ENCODE data around the gene PRKACB. TPM values are rescaled to one million over a fixed set of nuclear protein-coding genes. Genes with fewer than 3 reads are reported as not detected.
A peak's percentile ranks its signal among the peaks of the same experiment; 100 is the strongest.

PRKACB gene
- total RNA-seq, 1 experiment from 2014 or later: 12.8 TPM

- H3K27ac Mint-ChIP-seq (ENCODE audit: low read depth, unreplicated experiment): no peak overlapping the region
- POLR2A ChIA-PET: no interaction called here
- CTCF ChIA-PET: interaction anchor here (0.7 kb wide), 1 partner anchor 188 kb away, joined by 4 read pairs; no protein-coding TSS in a partner anchor
- H3K9me3 Mint-ChIP-seq (ENCODE audit: unreplicated experiment): no peaks in the 10 kb centered on the region
- H3K36me3 Mint-ChIP-seq (ENCODE audit: insufficient read depth, unreplicated experiment): no peaks in the 10 kb centered on the region
- H3K4me1 Mint-ChIP-seq (ENCODE audit: insufficient read depth, unreplicated experiment): peaks cover 6% of the 10 kb centered on the region
- H3K4me3 Mint-ChIP-seq (ENCODE audit: unreplicated experiment): no peak overlapping the region
- intact Hi-C loops (cut with micrococcal nuclease): loop anchor here (5.0 kb wide), 1 partner anchor 342 kb away; no protein-coding TSS in a partner anchor
- no TSS peak for BruUV-seq (replicated peaks)
- no peak for DNase-seq (ENCODE audit: unreplicated experiment)
- TF ChIP-seq, protein P1, sequence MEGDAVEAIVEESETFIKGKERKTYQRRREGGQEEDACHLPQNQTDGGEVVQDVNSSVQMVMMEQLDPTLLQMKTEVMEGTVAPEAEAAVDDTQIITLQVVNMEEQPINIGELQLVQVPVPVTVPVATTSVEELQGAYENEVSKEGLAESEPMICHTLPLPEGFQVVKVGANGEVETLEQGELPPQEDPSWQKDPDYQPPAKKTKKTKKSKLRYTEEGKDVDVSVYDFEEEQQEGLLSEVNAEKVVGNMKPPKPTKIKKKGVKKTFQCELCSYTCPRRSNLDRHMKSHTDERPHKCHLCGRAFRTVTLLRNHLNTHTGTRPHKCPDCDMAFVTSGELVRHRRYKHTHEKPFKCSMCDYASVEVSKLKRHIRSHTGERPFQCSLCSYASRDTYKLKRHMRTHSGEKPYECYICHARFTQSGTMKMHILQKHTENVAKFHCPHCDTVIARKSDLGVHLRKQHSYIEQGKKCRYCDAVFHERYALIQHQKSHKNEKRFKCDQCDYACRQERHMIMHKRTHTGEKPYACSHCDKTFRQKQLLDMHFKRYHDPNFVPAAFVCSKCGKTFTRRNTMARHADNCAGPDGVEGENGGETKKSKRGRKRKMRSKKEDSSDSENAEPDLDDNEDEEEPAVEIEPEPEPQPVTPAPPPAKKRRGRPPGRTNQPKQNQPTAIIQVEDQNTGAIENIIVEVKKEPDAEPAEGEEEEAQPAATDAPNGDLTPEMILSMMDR (IDR thresholded peaks at IDR 0.05; ENCODE audit: unreplicated experiment): no peak
- H3K27me3 Mint-ChIP-seq (ENCODE audit: insufficient read depth, unreplicated experiment): no peaks in the 10 kb centered on the region
Observed at GRCh38 chr1:84245563-84245962, 101.5 kb downstream of the PRKACB start.

DNA sequence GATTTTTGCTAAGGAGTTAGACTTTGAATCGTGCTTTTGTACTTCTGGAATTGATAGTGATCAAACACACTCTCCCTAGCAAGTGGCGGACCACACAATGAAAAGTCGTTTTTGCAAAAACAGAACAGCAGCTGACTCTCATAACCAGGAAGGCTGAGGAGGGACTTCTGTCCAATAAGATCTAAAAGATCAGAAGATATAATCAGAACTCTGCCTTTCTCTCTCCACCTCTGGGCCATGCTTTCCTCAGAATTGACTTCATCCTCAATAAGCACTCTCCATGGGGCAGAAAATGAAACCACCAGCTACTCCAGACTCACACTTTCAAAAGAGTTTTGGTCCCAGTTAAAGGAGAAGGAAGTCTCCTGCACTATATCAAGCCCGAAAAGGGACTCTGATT, 102.1 kb downstream of the PRKACB start:
- intact Hi-C loops (cut with micrococcal nuclease): loop anchor here (5.0 kb wide), 1 partner anchor 341 kb away; no protein-coding TSS in a partner anchor
- Mint-ChIP-seq H3K4me3 (ENCODE audit: unreplicated experiment) (no peak overlapping the region), H3K4me1 (ENCODE audit: insufficient read depth, unreplicated experiment) (peaks cover 6% of the 10 kb centered on the region), H3K27ac (ENCODE audit: low read depth, unreplicated experiment) (peak overlapping the region; percentile 93), H3K27me3 (ENCODE audit: insufficient read depth, unreplicated experiment) (no peaks in the 10 kb centered on the region), H3K9me3 (ENCODE audit: unreplicated experiment) (peaks cover 3% of the 10 kb centered on the region), H3K36me3 (ENCODE audit: insufficient read depth, unreplicated experiment) (no peaks in the 10 kb centered on the region)
- no peak for DNase-seq (ENCODE audit: unreplicated experiment)
- TF ChIP-seq, protein P1 (IDR thresholded peaks at IDR 0.05; ENCODE audit: unreplicated experiment): no peak
- BruUV-seq (replicated peaks): no TSS peak
- ChIA-PET CTCF (interaction anchor here (0.7 kb wide), 1 partner anchor 187 kb away, joined by 4 read pairs; no protein-coding TSS in a partner anchor), POLR2A (interaction anchor here (1.2 kb wide), 1 partner anchor 55 kb away, joined by 4 read pairs; the partner anchor contains the start of gene SAMD13)

- no peaks in the 10 kb centered on the region for H3K27me3 Mint-ChIP-seq (ENCODE audit: insufficient read depth, unreplicated experiment)
- H3K36me3 Mint-ChIP-seq (ENCODE audit: insufficient read depth, unreplicated experiment): no peaks in the 10 kb centered on the region
- peaks cover 6% of the 10 kb centered on the region for H3K4me1 Mint-ChIP-seq (ENCODE audit: insufficient read depth, unreplicated experiment)
- H3K9me3 Mint-ChIP-seq (ENCODE audit: unreplicated experiment): peaks cover 7% of the 10 kb centered on the region
- H3K27ac Mint-ChIP-seq (ENCODE audit: low read depth, unreplicated experiment): peak overlapping the region; percentile 93
- H3K4me3 Mint-ChIP-seq (ENCODE audit: unreplicated experiment): peak overlapping the region; percentile 53
- POLR2A ChIA-PET: interaction anchor here (0.7 to 2.0 kb wide), 11 partner anchors 8 to 1038 kb away, joined by 3 to 7 read pairs (median 3); partner anchors contain the start of genes PRKACB and SAMD13
- BruUV-seq (replicated peaks): no TSS peak
- TF ChIP-seq, protein P1 (IDR thresholded peaks at IDR 0.05; ENCODE audit: unreplicated experiment): no peak
- DNase-seq (ENCODE audit: unreplicated experiment): peak; percentile 83
- CTCF ChIA-PET: no interaction called here
- intact Hi-C loops (cut with micrococcal nuclease): loop anchor here (5.0 kb wide), 1 partner anchor 340 kb away; no protein-coding TSS in a partner anchor
Observed at GRCh38 chr1:84247425-84248220, 103.6 kb downstream of the PRKACB start.

DNA sequence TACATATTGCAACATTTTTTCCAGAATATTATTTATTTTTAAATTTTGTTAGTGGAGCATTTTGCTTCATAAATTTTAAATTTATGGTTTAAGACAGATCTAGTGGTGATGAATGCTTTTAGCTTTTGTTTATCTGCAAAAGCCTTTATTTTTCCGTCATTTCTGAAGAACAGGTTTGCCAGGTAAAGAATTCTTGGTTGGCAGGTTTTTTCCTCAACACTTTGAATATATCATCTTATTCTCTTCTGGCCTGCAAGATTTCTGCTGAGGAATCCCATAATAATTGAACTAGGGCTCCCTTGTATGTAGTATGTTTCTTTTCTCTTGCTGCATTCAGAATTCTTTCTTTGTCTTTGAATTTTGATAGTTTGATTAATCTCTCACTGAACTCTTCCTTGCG, 106.6 kb downstream of the PRKACB start:
- no peak overlapping the region for H3K4me3 Mint-ChIP-seq (ENCODE audit: unreplicated experiment)
- no peaks in the 10 kb centered on the region for H3K36me3 Mint-ChIP-seq (ENCODE audit: insufficient read depth, unreplicated experiment)
- TF ChIP-seq, protein P1 (IDR thresholded peaks at IDR 0.05; ENCODE audit: unreplicated experiment): no peak
- intact Hi-C loops (cut with micrococcal nuclease): loop anchor here (10.0 kb wide), 1 partner anchor 154 kb away; no protein-coding TSS in a partner anchor
- no peak overlapping the region for H3K27ac Mint-ChIP-seq (ENCODE audit: low read depth, unreplicated experiment)
- H3K4me1 Mint-ChIP-seq (ENCODE audit: insufficient read depth, unreplicated experiment): peaks cover 17% of the 10 kb centered on the region
- no peaks in the 10 kb centered on the region for H3K27me3 Mint-ChIP-seq (ENCODE audit: insufficient read depth, unreplicated experiment)
- POLR2A ChIA-PET: no interaction called here
- peaks cover 7% of the 10 kb centered on the region for H3K9me3 Mint-ChIP-seq (ENCODE audit: unreplicated experiment)
- no peak for DNase-seq (ENCODE audit: unreplicated experiment)
- CTCF ChIA-PET: no interaction called here
- BruUV-seq (replicated peaks): no TSS peak

Measured in MCF 10A (cell line).